Retinal pigment epithelial cell (primary cell): Measurements from ENCODE around the gene SAMD10.
A peak's percentile ranks its signal among the peaks of the same experiment; 100 is the strongest.

ENCODE experiments used
- DNase-seq: peaks from one replicate; pipeline ENCODE4 v3.0.0-alpha.2; 2010; ENCODE audit warnings: low read depth
- H3K4me3 ChIP-seq: 2 replicates; pipeline ENCODE4 v1.5.1; 2011; ENCODE audit warnings: mild to moderate bottlenecking, low read length, control low read depth, moderate library complexity
- TF ChIP-seq, protein P1 (sequence below): conservative IDR thresholded peaks from 2 replicates; pipeline ENCODE4 v1.5.1; 2011; ENCODE audit warnings: low read depth, low read length, control low read depth, inconsistent platforms

SAMD10 gene

DNA sequence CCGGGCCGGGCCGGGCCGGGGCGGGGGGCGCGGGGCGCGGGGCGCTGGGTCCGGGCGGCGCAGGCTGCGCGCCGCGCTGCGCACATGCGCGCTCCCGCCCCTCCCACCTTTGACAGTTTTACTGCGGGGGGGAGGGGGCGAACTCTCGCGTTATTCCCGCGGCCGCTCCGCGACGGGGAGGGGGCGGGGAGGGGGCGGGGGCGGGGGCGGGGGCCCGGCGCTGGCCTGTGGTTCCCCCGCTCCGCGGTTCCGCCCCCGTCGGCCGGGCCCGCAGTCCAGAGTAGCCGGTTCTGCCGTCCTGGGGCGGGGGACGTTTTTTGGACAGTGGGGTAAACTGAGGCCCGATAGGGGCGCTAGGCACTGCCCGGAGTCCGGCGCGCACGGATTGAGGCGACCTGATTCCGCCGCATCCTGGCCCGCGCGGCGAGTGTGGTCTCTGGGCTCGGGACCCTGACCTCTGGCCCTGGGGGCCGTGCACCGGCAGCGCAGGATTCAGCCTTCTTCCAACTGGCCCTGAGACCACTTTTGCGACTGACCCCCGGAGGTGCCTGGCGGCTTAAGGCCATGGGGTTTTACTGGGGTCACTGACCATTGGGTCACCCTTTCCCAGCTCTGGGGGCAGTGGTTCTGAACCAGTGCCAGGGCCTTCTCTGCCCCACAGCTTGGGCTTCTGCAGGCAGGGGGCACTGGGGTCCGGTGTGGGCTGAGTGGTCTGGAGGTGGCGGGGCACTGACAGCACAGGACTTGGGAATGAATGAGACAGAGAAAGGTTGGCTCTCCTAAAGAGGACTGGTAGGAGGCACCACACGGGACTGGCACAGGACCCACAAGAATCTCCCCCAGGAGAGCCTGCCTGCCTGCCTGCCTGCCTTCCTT lies 9.4 kb downstream of the SAMD10 start, which contains the start of gene ZNF512B:
Gene ZNF512B, minus strand, starts transcription at position 93 of the 876 bp plus-strand sequence. CDS start 1,980 bp downstream, outside the sequence.
- TF ChIP-seq, protein P1, sequence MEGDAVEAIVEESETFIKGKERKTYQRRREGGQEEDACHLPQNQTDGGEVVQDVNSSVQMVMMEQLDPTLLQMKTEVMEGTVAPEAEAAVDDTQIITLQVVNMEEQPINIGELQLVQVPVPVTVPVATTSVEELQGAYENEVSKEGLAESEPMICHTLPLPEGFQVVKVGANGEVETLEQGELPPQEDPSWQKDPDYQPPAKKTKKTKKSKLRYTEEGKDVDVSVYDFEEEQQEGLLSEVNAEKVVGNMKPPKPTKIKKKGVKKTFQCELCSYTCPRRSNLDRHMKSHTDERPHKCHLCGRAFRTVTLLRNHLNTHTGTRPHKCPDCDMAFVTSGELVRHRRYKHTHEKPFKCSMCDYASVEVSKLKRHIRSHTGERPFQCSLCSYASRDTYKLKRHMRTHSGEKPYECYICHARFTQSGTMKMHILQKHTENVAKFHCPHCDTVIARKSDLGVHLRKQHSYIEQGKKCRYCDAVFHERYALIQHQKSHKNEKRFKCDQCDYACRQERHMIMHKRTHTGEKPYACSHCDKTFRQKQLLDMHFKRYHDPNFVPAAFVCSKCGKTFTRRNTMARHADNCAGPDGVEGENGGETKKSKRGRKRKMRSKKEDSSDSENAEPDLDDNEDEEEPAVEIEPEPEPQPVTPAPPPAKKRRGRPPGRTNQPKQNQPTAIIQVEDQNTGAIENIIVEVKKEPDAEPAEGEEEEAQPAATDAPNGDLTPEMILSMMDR = no peak
- no peak for DNase-seq
- H3K4me3 ChIP-seq = peak within 1 kb of the TSS; percentile 58

DNA sequence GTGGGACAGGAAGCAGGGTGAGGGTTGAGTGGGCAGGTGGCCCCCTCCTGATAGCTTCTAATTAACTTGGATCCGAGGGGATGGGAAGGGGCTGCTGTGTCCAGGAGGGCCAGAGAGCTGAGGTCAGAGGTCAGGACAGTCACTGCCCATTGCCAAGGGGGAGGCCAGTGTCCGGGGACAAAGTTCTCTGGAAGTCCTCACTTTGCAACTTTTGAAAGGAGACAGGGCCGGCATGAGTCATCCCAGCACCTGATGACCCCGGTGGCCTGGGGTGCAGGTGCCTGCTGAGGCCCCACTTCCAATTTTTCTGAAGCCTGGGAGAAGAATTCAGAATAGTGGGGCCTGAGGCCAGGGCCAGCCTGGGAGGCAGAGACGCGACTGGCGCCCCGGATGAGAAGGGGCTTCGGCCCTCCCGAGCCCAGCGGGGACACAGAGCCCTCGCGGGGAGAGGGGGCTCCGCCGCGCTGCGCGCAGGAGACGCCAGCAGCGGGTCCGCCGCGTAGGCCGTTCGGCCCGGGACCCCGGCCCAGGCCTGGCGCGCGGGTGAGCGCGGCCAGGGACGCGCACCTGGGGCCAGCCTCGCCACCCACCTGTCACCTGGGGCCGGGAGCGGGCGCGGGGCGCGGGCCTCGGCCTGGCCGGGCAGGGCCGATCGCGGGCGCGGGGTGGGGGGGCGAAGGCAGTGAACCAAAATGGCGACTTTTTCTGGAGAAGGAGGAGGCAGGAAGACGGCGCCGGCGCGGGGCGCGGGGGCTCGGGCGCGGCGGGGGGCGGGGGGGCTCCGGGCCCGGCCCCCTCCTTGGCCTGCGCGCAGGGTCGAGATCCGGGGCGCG lies 10.3 kb downstream of the SAMD10 start:
- DNase-seq = no peak
- H3K4me3 ChIP-seq = peak overlapping the region; percentile 54
- TF ChIP-seq, protein P1 = no peak

- H3K4me3 ChIP-seq = peak overlapping the region; percentile 54
- TF ChIP-seq, protein P1 = no peak
These were observed 11.1 kb downstream of the SAMD10 start for GRCh38 chr20:63968136-63968927.

GRCh38 chr20:63967330-63968135 lies 11.9 kb downstream of the SAMD10 start:
- no peak for DNase-seq
- TF ChIP-seq, protein P1 = no peak
- no peak overlapping the region for H3K4me3 ChIP-seq

More at GRCh38 chr20:63968136-63968927, 11.1 kb downstream of the SAMD10 start:
- DNase-seq = no peak

- no peak for DNase-seq
- TF ChIP-seq, protein P1 = no peak
- no peak overlapping the region for H3K4me3 ChIP-seq
These were observed 12.5 kb downstream of the SAMD10 start for GRCh38 chr20:63966944-63967322.

- H3K4me3 ChIP-seq = no peak overlapping the region
These were observed 13.1 kb downstream of the SAMD10 start for GRCh38 chr20:63966172-63966943.

More at GRCh38 chr20:63966172-63966943, 13.1 kb downstream of the SAMD10 start:
- DNase-seq = no peak
- TF ChIP-seq, protein P1 = no peak
